Spleen (tissue), 7 donors: Measurements from ENCODE around the gene FOXM1.

Experiments
- CTCF ChIP-seq, 11 experiments: fragments of 200-600 bp in 7 of 11; fragments of 450-650 bp in 4 of 11; sonication (generic) in 4 of 11; IDR thresholded peaks in 8 of 11; conservative IDR thresholded peaks in 3 of 11; 1 replicate in 7 of 11; 2 replicates in 4 of 11; pipeline versions ENCODE4 v1.4.0 to v1.8.0; 2016 to 2021; ENCODE audit warnings: antibody characterized with exemption in 11 of 11, inconsistent platforms in 4 of 11, mild to moderate bottlenecking in 1 of 11
- POLR2A ChIP-seq, 3 donors: fragments of 450-650 bp; IDR thresholded peaks; one replicate each; pipeline ENCODE4 v1.5.1; 2017; ENCODE audit warnings: antibody characterized with exemption in 3 of 3, mild to moderate bottlenecking in 1 of 3
- POLR2AphosphoS5 ChIP-seq, 3 donors: sonication (generic); formaldehyde crosslinking; IDR thresholded peaks; one replicate each; pipeline ENCODE4 v1.5.1; 2017; ENCODE audit warnings: antibody characterized with exemption in 3 of 3
- donor health status: DM: no; HTN: no; CAD: no; lungs with moderate emphysema.
- donor health status: DM: no; HTN: no; CAD: no.
- donor health status: DM: no; HTN: no; CAD: no.

GRCh38 chr12:2844786-2845185 is 32.2 kb downstream of the FOXM1 start:
- TF ChIP-seq CTCF (IDR thresholded peaks at IDR 0.05 in 8 of 11, conservative IDR thresholded peaks at IDR 0.05 in 3 of 11) (no peak), POLR2A (IDR thresholded peaks at IDR 0.05) (no peak), POLR2AphosphoS5 (IDR thresholded peaks at IDR 0.05) (no peak)
